HG02981 (cell line): ENCODE data around the gene SLC6A15.

Source experiments
- ATAC-seq: cut with Tn5 transposase; IDR thresholded peaks from one replicate; pipeline ENCODE4 v1.9.1; 2021; ENCODE audit warnings: mild to moderate bottlenecking, moderate library complexity; ENCODE audit not compliant: unreplicated experiment

Gene SLC6A15

GRCh38 chr12:84810611-84811010, 102.0 kb downstream of the SLC6A15 start:
- no peak for ATAC-seq
